Adipocyte (in vitro differentiated cells): Measurements from ENCODE around the gene ZBTB24.

Source experiments
- DNase-seq: peaks from one replicate; pipeline ENCODE4 v3.0.0-alpha.2; 2015; ENCODE audit warnings: low read depth
- H3K27me3 ChIP-seq: replicated peaks from 2 replicates; pipeline ENCODE4 v1.7.0; 2013; ENCODE audit warnings: mild to moderate bottlenecking, low read length, moderate library complexity; ENCODE audit not compliant: control insufficient read depth, insufficient read depth
- H3K36me3 ChIP-seq: 2 replicates; pipeline ENCODE4 v1.7.0; 2013; ENCODE audit warnings: low read length, mild to moderate bottlenecking, moderate library complexity; ENCODE audit not compliant: control insufficient read depth, insufficient read depth, severe bottlenecking
- H3K4me1 ChIP-seq: 2 replicates; pipeline ENCODE4 v1.7.0; 2013; ENCODE audit warnings: mild to moderate bottlenecking, low read length, moderate library complexity; ENCODE audit not compliant: control insufficient read depth, insufficient read depth
- H3K4me3 ChIP-seq: 2 replicates; pipeline ENCODE4 v1.7.0; 2013; ENCODE audit warnings: mild to moderate bottlenecking, low read length, moderate library complexity
- H3K9ac ChIP-seq: 2 replicates; pipeline ENCODE4 v1.7.0; 2013; ENCODE audit warnings: mild to moderate bottlenecking, low read length, moderate library complexity
- H3K9me3 ChIP-seq: 2 replicates; pipeline ENCODE4 v1.7.0; 2013; ENCODE audit warnings: mild to moderate bottlenecking, low read length, moderate library complexity; ENCODE audit not compliant: control insufficient read depth

Gene ZBTB24

GRCh38 chr6:109478841-109479624 is 4.0 kb downstream of the ZBTB24 start:
- peaks cover 48% of the 10 kb centered on the region for H3K36me3 ChIP-seq
- H3K4me1 ChIP-seq: peaks cover 52% of the 10 kb centered on the region
- DNase-seq: peak; percentile 14
- H3K9ac ChIP-seq: peak overlapping the region; percentile 75
- H3K27me3 ChIP-seq: no peaks in the 10 kb centered on the region
- H3K4me3 ChIP-seq: peak overlapping the region; percentile 71
- no peaks in the 10 kb centered on the region for H3K9me3 ChIP-seq

- no peak for DNase-seq
- no peaks in the 10 kb centered on the region for H3K9me3 ChIP-seq
- peak overlapping the region; percentile 75 for H3K9ac ChIP-seq
- peaks cover 55% of the 10 kb centered on the region for H3K36me3 ChIP-seq
- H3K27me3 ChIP-seq: no peaks in the 10 kb centered on the region
- peaks cover 49% of the 10 kb centered on the region for H3K4me1 ChIP-seq
- peak overlapping the region; percentile 71 for H3K4me3 ChIP-seq
Measured at GRCh38 chr6:109478222-109478805, 4.7 kb downstream of the ZBTB24 start.

- peaks cover 49% of the 10 kb centered on the region for H3K4me1 ChIP-seq
- H3K27me3 ChIP-seq: no peaks in the 10 kb centered on the region
- DNase-seq: no peak
- peak overlapping the region; percentile 71 for H3K4me3 ChIP-seq
- peak overlapping the region; percentile 75 for H3K9ac ChIP-seq
- H3K9me3 ChIP-seq: no peaks in the 10 kb centered on the region
- H3K36me3 ChIP-seq: peaks cover 61% of the 10 kb centered on the region
Measured at GRCh38 chr6:109477725-109478124, 5.3 kb downstream of the ZBTB24 start.

- Histone ChIP-seq H3K27me3 (no peaks in the 10 kb centered on the region), H3K9me3 (no peaks in the 10 kb centered on the region), H3K36me3 (peaks cover 66% of the 10 kb centered on the region), H3K4me1 (peaks cover 49% of the 10 kb centered on the region), H3K9ac (no peak overlapping the region), H3K4me3 (peak overlapping the region; percentile 71)
- no peak for DNase-seq
Measured at GRCh38 chr6:109477184-109477583, 5.8 kb downstream of the ZBTB24 start.

GRCh38 chr6:109475625-109476024 is 7.4 kb downstream of the ZBTB24 start:
- Histone ChIP-seq H3K9me3 (no peaks in the 10 kb centered on the region), H3K4me1 (peaks cover 34% of the 10 kb centered on the region), H3K4me3 (no peak overlapping the region), H3K9ac (no peak overlapping the region), H3K36me3 (peaks cover 68% of the 10 kb centered on the region), H3K27me3 (no peaks in the 10 kb centered on the region)
- no peak for DNase-seq

GRCh38 chr6:109474995-109475394 is 8.0 kb downstream of the ZBTB24 start:
- no peak overlapping the region for H3K4me3 ChIP-seq
- H3K27me3 ChIP-seq: no peaks in the 10 kb centered on the region
- H3K9ac ChIP-seq: no peak overlapping the region
- H3K4me1 ChIP-seq: peaks cover 29% of the 10 kb centered on the region
- no peak for DNase-seq
- no peaks in the 10 kb centered on the region for H3K9me3 ChIP-seq
- peaks cover 71% of the 10 kb centered on the region for H3K36me3 ChIP-seq

GRCh38 chr6:109473120-109473519 is 9.9 kb downstream of the ZBTB24 start:
- Histone ChIP-seq H3K9ac (no peak overlapping the region), H3K9me3 (no peaks in the 10 kb centered on the region), H3K27me3 (no peaks in the 10 kb centered on the region), H3K36me3 (peaks cover 89% of the 10 kb centered on the region), H3K4me3 (no peak overlapping the region), H3K4me1 (peaks cover 14% of the 10 kb centered on the region)
- no peak for DNase-seq

GRCh38 chr6:109472132-109472995 is 10.7 kb downstream of the ZBTB24 start:
- no peak for DNase-seq
- Histone ChIP-seq H3K4me3 (no peak overlapping the region), H3K27me3 (no peaks in the 10 kb centered on the region), H3K9me3 (no peaks in the 10 kb centered on the region), H3K9ac (no peak overlapping the region), H3K36me3 (peaks cover 93% of the 10 kb centered on the region), H3K4me1 (peaks cover 6% of the 10 kb centered on the region)

GRCh38 chr6:109471105-109471810 is 11.8 kb downstream of the ZBTB24 start:
- no peak overlapping the region for H3K9ac ChIP-seq
- H3K9me3 ChIP-seq: no peaks in the 10 kb centered on the region
- no peaks in the 10 kb centered on the region for H3K4me1 ChIP-seq
- peaks cover 98% of the 10 kb centered on the region for H3K36me3 ChIP-seq
- no peak overlapping the region for H3K4me3 ChIP-seq
- H3K27me3 ChIP-seq: no peaks in the 10 kb centered on the region
- no peak for DNase-seq

- H3K4me3 ChIP-seq: no peak overlapping the region
- H3K27me3 ChIP-seq: no peaks in the 10 kb centered on the region
- no peak overlapping the region for H3K9ac ChIP-seq
- DNase-seq: no peak
- peaks cover 98% of the 10 kb centered on the region for H3K36me3 ChIP-seq
- H3K4me1 ChIP-seq: no peaks in the 10 kb centered on the region
- no peaks in the 10 kb centered on the region for H3K9me3 ChIP-seq
Measured at GRCh38 chr6:109469591-109470189, 13.3 kb downstream of the ZBTB24 start.
